ENCODE results near the gene ZBTB48.

- no peak for TF ChIP-seq CTCF (IDR thresholded peaks at IDR 0.05; ENCODE audit: low read depth, low read length, missing input control)
- TF ChIP-seq YY1 (IDR thresholded peaks at IDR 0.05): no peak
- no peak for TF ChIP-seq SP1 (IDR thresholded peaks at IDR 0.05)
- no peak for TF ChIP-seq MAX (IDR thresholded peaks at IDR 0.05)
- no peak for TF ChIP-seq GABPA (IDR thresholded peaks at IDR 0.05 in 1 of 2, conservative IDR thresholded peaks at IDR 0.05 in 1 of 2)
- no peak for TF ChIP-seq ATF3 (IDR thresholded peaks at IDR 0.05)
- no peak for TF ChIP-seq EGR1 (IDR thresholded peaks at IDR 0.05; ENCODE audit: low read depth in 2 of 2)
- TF ChIP-seq RAD21 (IDR thresholded peaks at IDR 0.05): no peak
- TF ChIP-seq ZBTB33 (IDR thresholded peaks at IDR 0.05): no peak
- no peak for TF ChIP-seq HNF4G (IDR thresholded peaks at IDR 0.05)
- TF ChIP-seq REST (IDR thresholded peaks at IDR 0.05): no peak
- no peak for TF ChIP-seq JUND (IDR thresholded peaks at IDR 0.05)
- no peak for TF ChIP-seq NR2F2 (IDR thresholded peaks at IDR 0.05)
Observed at GRCh38 chr1:6544831-6545230, 35.0 kb upstream of the ZBTB48 start.
